K562 (cell line): Measurements from ENCODE around the gene HOXD12. TPM values are rescaled to one million over a fixed set of nuclear protein-coding genes. Genes with fewer than 3 reads are reported as not detected.

Source experiments
- ELF2 ChIP-seq: fragments of 250-450 bp; sonication (Bioruptor Pico); IDR thresholded peaks from 2 replicates; pipeline ENCODE4 v1.5.0; 2021; ENCODE audit warnings: mild to moderate bottlenecking
- HOMEZ ChIP-seq: fragments of 250-450 bp; sonication (Bioruptor Pico); IDR thresholded peaks from 2 replicates; pipeline ENCODE4 v1.4.0; 2020; ENCODE audit warnings: mild to moderate bottlenecking, moderate library complexity
- NR2C1 ChIP-seq, 2 experiments: fragments of 450-650 bp; IDR thresholded peaks; 2 replicates each; pipeline ENCODE4 v1.6.1; 2017; ENCODE audit warnings: mild to moderate bottlenecking in 2 of 2, antibody characterized with exemption in 1 of 2, inconsistent platforms in 1 of 2, missing compliant biosample characterization in 1 of 2, missing genetic modification characterization in 1 of 2
- POLR2A ChIP-seq: fragments of 450-650 bp; conservative IDR thresholded peaks from 2 replicates; pipeline ENCODE4 v1.6.1; 2016
- RAD51 ChIP-seq: fragments of 450-650 bp; IDR thresholded peaks from 2 replicates; pipeline ENCODE4 v1.7.1; 2016; ENCODE audit warnings: low read depth, mild to moderate bottlenecking, borderline replicate concordance
- RCOR1 ChIP-seq, 2 experiments: IDR thresholded peaks; 2 replicates each; pipeline ENCODE4 v1.6.1; 2012; ENCODE audit warnings: low read depth in 2 of 2, low read length in 2 of 2, borderline replicate concordance in 1 of 2, improper control_type of control experiment in 1 of 2
- RNF2 ChIP-seq: sonication (generic); IDR thresholded peaks from 2 replicates; pipeline ENCODE4 v1.6.1; 2016
- SMAD4 ChIP-seq: fragments of 250-450 bp; sonication (Bioruptor Pico); conservative IDR thresholded peaks from 2 replicates; pipeline ENCODE4 v1.8.0; 2021; ENCODE audit warnings: inconsistent platforms, mild to moderate bottlenecking, moderate library complexity
- ZBTB1 ChIP-seq: sonication (generic); formaldehyde crosslinking; IDR thresholded peaks from 2 replicates; pipeline ENCODE4 v1.8.1; 2023; ENCODE audit warnings: missing genetic modification reagents, low read depth, mild to moderate bottlenecking, borderline replicate concordance
- polyA plus RNA-seq, 8 experiments: library from polyadenylated mRNA; depleted of rRNA in 4 of 8; stranded (reverse) in 5 of 8; unstranded in 3 of 8; fragments of >200 nt; fragmentation: Nextera tagmentation in 2 of 8; fragmentation: Illumina TruSeq in 1 of 8; extraction: Ambion mirVana in 2 of 8; extraction: Trizol in 1 of 8; gene quantifications; 2 replicates each; pipeline versions ENCODE4 v1.2.1 to v1.2.3, GENCODE V29; 2011 to 2014; ENCODE audit warnings: inconsistent platforms in 1 of 8, missing spikeins in 1 of 8
- total RNA-seq, 7 experiments: library from RNA; depleted of rRNA in 6 of 7; stranded (reverse); fragments of >200 nt in 6 of 7; fragmentation: Illumina TruSeq in 2 of 7; extraction: Trizol in 2 of 7; gene quantifications; 2 replicates each; pipeline versions ENCODE4 v1.2.1 to v1.2.3, GENCODE V29; 2011 to 2021; ENCODE audit warnings: low replicate concordance in 1 of 7
- TF ChIP-seq, protein P1 (sequence below): fragments of 200-800 bp; sonication (Bioruptor generic); IDR thresholded peaks from 2 replicates; pipeline ENCODE4 v1.6.1; 2017; ENCODE audit warnings: missing genetic modification characterization, missing compliant biosample characterization
- TF ChIP-seq, protein P2 (sequence below): fragments of 250-450 bp; sonication (Bioruptor Pico); IDR thresholded peaks from 2 replicates; pipeline ENCODE4 v1.5.0; 2021
- TF ChIP-seq, protein P3 (sequence below): sonication (generic); formaldehyde crosslinking; IDR thresholded peaks from 2 replicates; pipeline ENCODE4 v1.8.0; 2023; ENCODE audit warnings: mild to moderate bottlenecking, missing genetic modification reagents

HOXD12 gene
- total and polyA plus RNA-seq, 9 of the 15 experiments (the other 6 are each of a cell fraction or from before 2014, with no cell fraction given): not detected

DNA sequence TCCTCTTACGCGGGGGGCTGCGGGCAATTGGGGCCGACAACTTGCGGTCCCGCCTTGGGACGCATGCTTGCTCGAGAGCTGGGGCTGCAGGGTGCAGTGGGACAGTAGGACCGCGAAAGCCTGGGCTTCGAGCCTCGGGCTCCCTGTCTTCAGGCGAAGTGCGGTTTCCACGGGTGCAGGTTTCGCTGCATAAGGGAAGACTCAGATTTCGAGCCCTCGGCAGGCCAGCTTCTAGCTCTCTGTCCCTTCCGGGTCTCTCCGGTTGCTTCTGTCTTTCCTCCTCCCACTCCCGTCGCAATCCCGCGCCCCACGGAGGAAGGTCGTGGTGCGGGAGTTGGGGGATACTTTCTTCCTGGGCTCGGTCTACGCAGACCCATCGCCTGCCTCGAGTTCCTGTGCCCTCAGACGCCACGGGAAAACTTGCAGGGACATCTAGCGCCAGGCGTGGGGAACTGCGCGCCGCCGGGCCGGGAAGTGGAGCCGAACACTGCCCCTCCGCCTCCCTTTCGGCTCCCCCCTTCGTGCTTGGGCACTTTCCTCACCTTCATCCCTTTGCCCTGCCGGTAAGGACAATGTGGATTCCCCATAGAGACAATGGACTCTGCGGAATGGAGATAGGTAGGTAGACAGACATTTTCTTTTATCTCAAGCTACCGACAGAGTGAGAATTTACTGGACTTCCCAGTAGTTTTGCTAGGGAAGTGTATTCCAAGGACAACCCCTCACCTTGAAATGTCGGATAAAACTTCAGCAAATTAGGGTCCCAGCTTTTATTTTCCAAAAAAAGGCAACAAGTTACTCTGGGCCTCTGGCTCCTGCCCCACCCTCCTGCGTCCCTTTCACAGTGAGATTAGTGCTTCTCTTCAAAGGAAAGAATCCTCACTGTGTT, 11.3 kb upstream of the HOXD12 start (continued):
- TF ChIP-seq POLR2A (no peak), RNF2 (no peak), RAD51 (no peak), HOMEZ (no peak), ELF2 (CRISPR knock-in tag) (no peak), SMAD4 (CRISPR knock-in tag) (no peak), ZBTB1 (no peak), NR2C1 (IDR thresholded peaks at IDR 0.05) (no peak), NR2C1 (tag; IDR thresholded peaks at IDR 0.05) (no peak), RCOR1 (IDR thresholded peaks at IDR 0.05; ENCODE audit: borderline replicate concordance in 1 of 2, low read depth in 2 of 2, low read length in 2 of 2) (0 out of 4 replicates have a peak, but pooled peaks of 1 of the 2 experiments have one; percentile 31)
- TF ChIP-seq, protein P1, sequence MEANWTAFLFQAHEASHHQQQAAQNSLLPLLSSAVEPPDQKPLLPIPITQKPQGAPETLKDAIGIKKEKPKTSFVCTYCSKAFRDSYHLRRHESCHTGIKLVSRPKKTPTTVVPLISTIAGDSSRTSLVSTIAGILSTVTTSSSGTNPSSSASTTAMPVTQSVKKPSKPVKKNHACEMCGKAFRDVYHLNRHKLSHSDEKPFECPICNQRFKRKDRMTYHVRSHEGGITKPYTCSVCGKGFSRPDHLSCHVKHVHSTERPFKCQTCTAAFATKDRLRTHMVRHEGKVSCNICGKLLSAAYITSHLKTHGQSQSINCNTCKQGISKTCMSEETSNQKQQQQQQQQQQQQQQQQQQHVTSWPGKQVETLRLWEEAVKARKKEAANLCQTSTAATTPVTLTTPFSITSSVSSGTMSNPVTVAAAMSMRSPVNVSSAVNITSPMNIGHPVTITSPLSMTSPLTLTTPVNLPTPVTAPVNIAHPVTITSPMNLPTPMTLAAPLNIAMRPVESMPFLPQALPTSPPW (CRISPR knock-in tag): peak; percentile 35; the same call in 1 of the 2 replicates
- TF ChIP-seq, protein P2, sequence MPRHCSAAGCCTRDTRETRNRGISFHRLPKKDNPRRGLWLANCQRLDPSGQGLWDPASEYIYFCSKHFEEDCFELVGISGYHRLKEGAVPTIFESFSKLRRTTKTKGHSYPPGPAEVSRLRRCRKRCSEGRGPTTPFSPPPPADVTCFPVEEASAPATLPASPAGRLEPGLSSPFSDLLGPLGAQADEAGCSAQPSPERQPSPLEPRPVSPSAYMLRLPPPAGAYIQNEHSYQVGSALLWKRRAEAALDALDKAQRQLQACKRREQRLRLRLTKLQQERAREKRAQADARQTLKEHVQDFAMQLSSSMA (CRISPR knock-in tag): no peak
- TF ChIP-seq, protein P3, sequence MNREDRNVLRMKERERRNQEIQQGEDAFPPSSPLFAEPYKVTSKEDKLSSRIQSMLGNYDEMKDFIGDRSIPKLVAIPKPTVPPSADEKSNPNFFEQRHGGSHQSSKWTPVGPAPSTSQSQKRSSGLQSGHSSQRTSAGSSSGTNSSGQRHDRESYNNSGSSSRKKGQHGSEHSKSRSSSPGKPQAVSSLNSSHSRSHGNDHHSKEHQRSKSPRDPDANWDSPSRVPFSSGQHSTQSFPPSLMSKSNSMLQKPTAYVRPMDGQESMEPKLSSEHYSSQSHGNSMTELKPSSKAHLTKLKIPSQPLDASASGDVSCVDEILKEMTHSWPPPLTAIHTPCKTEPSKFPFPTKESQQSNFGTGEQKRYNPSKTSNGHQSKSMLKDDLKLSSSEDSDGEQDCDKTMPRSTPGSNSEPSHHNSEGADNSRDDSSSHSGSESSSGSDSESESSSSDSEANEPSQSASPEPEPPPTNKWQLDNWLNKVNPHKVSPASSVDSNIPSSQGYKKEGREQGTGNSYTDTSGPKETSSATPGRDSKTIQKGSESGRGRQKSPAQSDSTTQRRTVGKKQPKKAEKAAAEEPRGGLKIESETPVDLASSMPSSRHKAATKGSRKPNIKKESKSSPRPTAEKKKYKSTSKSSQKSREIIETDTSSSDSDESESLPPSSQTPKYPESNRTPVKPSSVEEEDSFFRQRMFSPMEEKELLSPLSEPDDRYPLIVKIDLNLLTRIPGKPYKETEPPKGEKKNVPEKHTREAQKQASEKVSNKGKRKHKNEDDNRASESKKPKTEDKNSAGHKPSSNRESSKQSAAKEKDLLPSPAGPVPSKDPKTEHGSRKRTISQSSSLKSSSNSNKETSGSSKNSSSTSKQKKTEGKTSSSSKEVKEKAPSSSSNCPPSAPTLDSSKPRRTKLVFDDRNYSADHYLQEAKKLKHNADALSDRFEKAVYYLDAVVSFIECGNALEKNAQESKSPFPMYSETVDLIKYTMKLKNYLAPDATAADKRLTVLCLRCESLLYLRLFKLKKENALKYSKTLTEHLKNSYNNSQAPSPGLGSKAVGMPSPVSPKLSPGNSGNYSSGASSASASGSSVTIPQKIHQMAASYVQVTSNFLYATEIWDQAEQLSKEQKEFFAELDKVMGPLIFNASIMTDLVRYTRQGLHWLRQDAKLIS (CRISPR knock-in tag): no peak
